ENCODE measurements around the gene RPAP2.
"Not testable (repeated sequence)": the region's sequence is repeated elsewhere in the genome, so short reads cannot be mapped to it uniquely, and the experiment has no call there.

RPAP2 gene

GRCh38 chr1:92343061-92343460 lies 44.2 kb downstream of the RPAP2 start:
- no peak for DNase-seq (ENCODE audit: low spot score)
- TF ChIP-seq CTCF (IDR thresholded peaks at IDR 0.05; ENCODE audit: extremely low read depth, missing control alignments), result no peak

- no peak for TF ChIP-seq CTCF (IDR thresholded peaks at IDR 0.05; ENCODE audit: extremely low read depth, missing control alignments)
- DNase-seq (ENCODE audit: low spot score), result no peak
Observed at GRCh38 chr1:92346866-92347640, 48.2 kb downstream of the RPAP2 start.

DNA sequence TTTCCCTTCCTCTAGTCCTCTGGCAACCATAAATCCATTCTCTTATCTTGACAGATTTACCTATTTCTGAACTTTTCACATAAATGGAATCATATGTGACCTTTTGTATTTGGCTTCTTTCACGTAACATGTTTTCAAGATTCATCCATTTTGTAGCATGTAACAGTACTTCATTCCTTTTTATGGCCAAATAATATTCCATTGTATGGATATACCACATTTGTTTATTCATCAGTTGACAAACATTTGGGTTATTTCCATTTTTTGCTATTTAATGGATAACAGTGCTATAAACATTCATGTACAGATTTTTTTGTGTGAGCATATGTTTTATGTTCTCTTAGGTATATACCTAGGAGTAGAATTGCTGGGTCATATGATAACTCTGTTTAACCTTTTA lies 54.0 kb downstream of the RPAP2 start:
- TF ChIP-seq CTCF (IDR thresholded peaks at IDR 0.05; ENCODE audit: extremely low read depth, missing control alignments), result no peak
- DNase-seq (ENCODE audit: low spot score), result no peak

DNA sequence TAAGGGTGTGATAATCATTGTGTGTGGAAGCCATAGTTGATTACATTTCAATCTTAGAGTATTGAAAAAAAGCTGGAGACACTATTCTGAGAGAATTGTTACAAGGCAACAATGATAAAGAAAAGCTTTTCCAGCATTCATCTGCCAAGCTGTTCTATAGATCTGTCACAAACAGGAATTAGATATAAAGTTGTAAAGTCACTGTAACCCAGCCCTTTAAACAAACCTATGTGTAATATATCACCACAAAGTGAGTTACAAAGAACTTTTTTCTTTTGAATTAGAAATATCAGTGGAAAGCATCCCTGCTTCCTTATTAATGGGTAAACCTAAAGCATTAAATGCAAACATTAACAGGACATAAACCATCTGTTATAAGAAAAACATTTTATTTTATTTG lies 55.4 kb downstream of the RPAP2 start:
- DNase-seq (ENCODE audit: low spot score), result no peak
- TF ChIP-seq CTCF (IDR thresholded peaks at IDR 0.05; ENCODE audit: extremely low read depth, missing control alignments), result no peak

DNA sequence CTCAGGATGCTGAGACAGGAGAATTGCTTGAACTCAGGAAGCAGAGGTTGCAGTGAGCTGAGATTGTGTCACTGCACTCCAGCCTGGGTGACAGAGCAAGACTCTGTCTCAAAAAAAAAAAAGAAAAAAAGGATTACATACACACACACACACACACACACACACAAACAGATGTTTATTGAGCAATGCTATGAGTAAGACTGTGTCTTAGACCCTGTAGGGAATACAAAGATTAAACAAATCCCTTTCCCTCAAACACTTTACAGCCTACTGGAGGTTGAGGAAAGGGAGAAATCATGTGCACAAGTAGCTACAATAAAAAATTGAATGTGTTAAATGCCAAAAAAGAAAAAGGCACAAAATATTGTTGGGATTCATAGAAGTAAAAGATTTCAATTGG lies 58.1 kb downstream of the RPAP2 start:
- no peak for DNase-seq (ENCODE audit: low spot score)

GRCh38 chr1:92359382-92359781 lies 60.5 kb downstream of the RPAP2 start:
- DNase-seq (ENCODE audit: low spot score), result not testable (repeated sequence)

More for the DNA sequence above, 58.1 kb downstream of the RPAP2 start:
- no peak for TF ChIP-seq CTCF (IDR thresholded peaks at IDR 0.05; ENCODE audit: extremely low read depth, missing control alignments)

- TF ChIP-seq CTCF (IDR thresholded peaks at IDR 0.05; ENCODE audit: extremely low read depth, missing control alignments), result no peak
- no peak for DNase-seq (ENCODE audit: low spot score)
Observed at GRCh38 chr1:92359986-92360385, 61.1 kb downstream of the RPAP2 start.

DNA sequence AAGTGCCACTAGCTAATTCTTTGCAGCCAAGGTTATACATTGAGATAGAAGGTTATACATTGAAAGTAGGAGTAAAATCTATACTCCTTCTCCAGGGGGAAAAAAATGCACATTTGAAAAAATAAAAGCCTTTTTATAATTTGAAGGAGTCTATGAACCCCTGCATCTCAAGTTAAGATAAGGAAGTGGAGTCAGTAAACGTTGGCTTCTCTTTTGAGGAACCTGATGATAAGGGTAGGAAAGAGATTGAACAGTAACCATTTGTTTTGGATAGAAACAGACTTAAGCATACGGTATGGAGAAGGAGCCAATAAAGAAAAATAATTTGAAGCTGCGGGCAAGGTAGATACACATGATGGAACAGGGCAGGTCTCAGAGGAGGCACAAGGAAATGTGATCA lies 64.1 kb downstream of the RPAP2 start:
- TF ChIP-seq CTCF (IDR thresholded peaks at IDR 0.05; ENCODE audit: extremely low read depth, missing control alignments), result no peak
- no peak for DNase-seq (ENCODE audit: low spot score)

All from GM20000 (cell line).